Osteocyte (in vitro differentiated cells): ENCODE measurements around the gene IGFBP1. TPM values are rescaled to one million over a fixed set of nuclear protein-coding genes. Genes with fewer than 3 reads are reported as not detected.

Experiments
- DNase-seq: peaks from one replicate; pipeline ENCODE4 v3.0.0; 2021; ENCODE audit warnings: mixed read lengths; ENCODE audit not compliant: unreplicated experiment; ENCODE audit errors: extremely low spot score
- H3K27ac Mint-ChIP-seq: one replicate; pipeline ENCODE4 v1.8.0; 2021; ENCODE audit warnings: mild to moderate bottlenecking, mixed read lengths; ENCODE audit not compliant: unreplicated experiment
- H3K27me3 Mint-ChIP-seq: one replicate; pipeline ENCODE4 v1.8.0; 2021; ENCODE audit warnings: mixed read lengths; ENCODE audit not compliant: unreplicated experiment
- H3K36me3 Mint-ChIP-seq: one replicate; pipeline ENCODE4 v1.8.0; 2021; ENCODE audit warnings: mixed read lengths; ENCODE audit not compliant: unreplicated experiment
- H3K4me1 Mint-ChIP-seq: one replicate; pipeline ENCODE4 v1.8.0; 2021; ENCODE audit warnings: mixed read lengths; ENCODE audit not compliant: unreplicated experiment
- H3K4me3 Mint-ChIP-seq: one replicate; pipeline ENCODE4 v1.8.0; 2021; ENCODE audit warnings: mild to moderate bottlenecking, moderate library complexity, mixed read lengths; ENCODE audit not compliant: unreplicated experiment
- H3K9me3 Mint-ChIP-seq: one replicate; pipeline ENCODE4 v1.8.0; 2021; ENCODE audit warnings: mixed read lengths; ENCODE audit not compliant: unreplicated experiment
- total RNA-seq: library from RNA; stranded (reverse); gene quantifications from 2 replicates; pipeline ENCODE4 v1.2.1, GENCODE V29; 2021
- TF ChIP-seq, protein P1 (sequence below): fragments of 200-600 bp; sonication (generic); IDR thresholded peaks from 2 replicates; pipeline ENCODE4 v1.5.0; 2021; ENCODE audit warnings: antibody characterized with exemption, mild to moderate bottlenecking, moderate library complexity

Gene IGFBP1
- total RNA-seq, 1 donor from 2014 or later: 2.4 TPM

GRCh38 chr7:45873035-45873354 lies 15.3 kb upstream of the IGFBP1 start, which contains the start of gene CCDC201:
Gene CCDC201, minus strand, starts transcription at chr7:45873082. Its CDS starts 75 bp downstream, at chr7:45873007.
- no peaks in the 10 kb centered on the region for H3K36me3 Mint-ChIP-seq
- H3K27me3 Mint-ChIP-seq: no peaks in the 10 kb centered on the region
- no peak within 1 kb of the TSS for H3K27ac Mint-ChIP-seq
- no peak within 1 kb of the TSS for H3K4me3 Mint-ChIP-seq
- H3K9me3 Mint-ChIP-seq: peaks cover 4% of the 10 kb centered on the region
- peaks cover 18% of the 10 kb centered on the region for H3K4me1 Mint-ChIP-seq
- DNase-seq: no peak
- TF ChIP-seq, protein P1, sequence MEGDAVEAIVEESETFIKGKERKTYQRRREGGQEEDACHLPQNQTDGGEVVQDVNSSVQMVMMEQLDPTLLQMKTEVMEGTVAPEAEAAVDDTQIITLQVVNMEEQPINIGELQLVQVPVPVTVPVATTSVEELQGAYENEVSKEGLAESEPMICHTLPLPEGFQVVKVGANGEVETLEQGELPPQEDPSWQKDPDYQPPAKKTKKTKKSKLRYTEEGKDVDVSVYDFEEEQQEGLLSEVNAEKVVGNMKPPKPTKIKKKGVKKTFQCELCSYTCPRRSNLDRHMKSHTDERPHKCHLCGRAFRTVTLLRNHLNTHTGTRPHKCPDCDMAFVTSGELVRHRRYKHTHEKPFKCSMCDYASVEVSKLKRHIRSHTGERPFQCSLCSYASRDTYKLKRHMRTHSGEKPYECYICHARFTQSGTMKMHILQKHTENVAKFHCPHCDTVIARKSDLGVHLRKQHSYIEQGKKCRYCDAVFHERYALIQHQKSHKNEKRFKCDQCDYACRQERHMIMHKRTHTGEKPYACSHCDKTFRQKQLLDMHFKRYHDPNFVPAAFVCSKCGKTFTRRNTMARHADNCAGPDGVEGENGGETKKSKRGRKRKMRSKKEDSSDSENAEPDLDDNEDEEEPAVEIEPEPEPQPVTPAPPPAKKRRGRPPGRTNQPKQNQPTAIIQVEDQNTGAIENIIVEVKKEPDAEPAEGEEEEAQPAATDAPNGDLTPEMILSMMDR: no peak

DNA sequence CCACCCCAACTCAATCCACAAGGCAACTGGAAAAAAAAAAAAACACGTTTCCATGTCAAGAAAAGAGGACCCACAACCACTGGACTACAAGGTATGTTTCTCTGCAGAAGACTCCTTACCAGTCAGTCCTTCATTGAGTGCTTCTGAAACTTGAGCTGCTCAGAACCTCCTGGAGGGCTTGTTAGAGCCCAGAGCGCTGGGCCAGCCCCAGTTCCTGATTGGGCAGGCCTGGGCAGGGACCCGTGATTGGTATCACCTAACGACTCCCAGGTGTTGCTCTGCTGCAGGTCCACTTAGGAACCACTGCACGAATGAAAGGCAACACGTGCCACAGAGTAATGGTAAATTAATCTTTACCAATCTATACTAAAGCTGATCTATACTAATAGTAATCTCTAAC lies 14.9 kb upstream of the IGFBP1 start:
- Mint-ChIP-seq H3K27ac (no peak overlapping the region), H3K27me3 (no peaks in the 10 kb centered on the region), H3K36me3 (no peaks in the 10 kb centered on the region), H3K4me1 (peaks cover 18% of the 10 kb centered on the region), H3K4me3 (no peak overlapping the region), H3K9me3 (peaks cover 7% of the 10 kb centered on the region)
- no peak for DNase-seq
- TF ChIP-seq, protein P1: no peak

- DNase-seq: no peak
- Mint-ChIP-seq H3K27me3 (no peaks in the 10 kb centered on the region), H3K27ac (peak overlapping the region; percentile 54), H3K36me3 (no peaks in the 10 kb centered on the region), H3K4me1 (peaks cover 15% of the 10 kb centered on the region), H3K9me3 (peaks cover 16% of the 10 kb centered on the region), H3K4me3 (no peak overlapping the region)
- TF ChIP-seq, protein P1: no peak
Observed at GRCh38 chr7:45874408-45875131, 13.7 kb upstream of the IGFBP1 start.

DNA sequence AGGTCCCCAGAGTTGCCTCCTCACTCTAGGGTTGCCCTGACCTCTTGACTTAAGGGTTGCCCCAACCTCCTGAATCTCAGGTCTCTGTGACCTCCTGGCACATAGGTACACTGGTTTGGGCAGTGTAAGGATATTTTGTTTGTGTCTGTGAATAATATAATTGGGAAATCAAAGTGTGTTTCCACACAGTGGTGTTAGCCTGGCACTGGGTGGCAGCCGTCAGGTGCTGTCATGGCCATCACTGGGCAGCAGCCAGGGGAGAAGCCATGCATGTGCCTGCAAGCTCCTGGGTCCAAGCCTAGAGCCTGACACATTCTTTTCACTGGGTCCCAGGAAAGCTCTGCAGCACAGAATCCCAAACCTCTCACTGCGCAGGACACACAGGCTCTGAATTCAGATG lies 11.8 kb upstream of the IGFBP1 start:
- TF ChIP-seq, protein P1: no peak
- H3K27me3 Mint-ChIP-seq: no peaks in the 10 kb centered on the region
- no peak overlapping the region for H3K27ac Mint-ChIP-seq
- H3K36me3 Mint-ChIP-seq: no peaks in the 10 kb centered on the region
- H3K4me1 Mint-ChIP-seq: peaks cover 13% of the 10 kb centered on the region
- H3K4me3 Mint-ChIP-seq: no peak overlapping the region
- H3K9me3 Mint-ChIP-seq: peaks cover 16% of the 10 kb centered on the region
- DNase-seq: no peak

DNA sequence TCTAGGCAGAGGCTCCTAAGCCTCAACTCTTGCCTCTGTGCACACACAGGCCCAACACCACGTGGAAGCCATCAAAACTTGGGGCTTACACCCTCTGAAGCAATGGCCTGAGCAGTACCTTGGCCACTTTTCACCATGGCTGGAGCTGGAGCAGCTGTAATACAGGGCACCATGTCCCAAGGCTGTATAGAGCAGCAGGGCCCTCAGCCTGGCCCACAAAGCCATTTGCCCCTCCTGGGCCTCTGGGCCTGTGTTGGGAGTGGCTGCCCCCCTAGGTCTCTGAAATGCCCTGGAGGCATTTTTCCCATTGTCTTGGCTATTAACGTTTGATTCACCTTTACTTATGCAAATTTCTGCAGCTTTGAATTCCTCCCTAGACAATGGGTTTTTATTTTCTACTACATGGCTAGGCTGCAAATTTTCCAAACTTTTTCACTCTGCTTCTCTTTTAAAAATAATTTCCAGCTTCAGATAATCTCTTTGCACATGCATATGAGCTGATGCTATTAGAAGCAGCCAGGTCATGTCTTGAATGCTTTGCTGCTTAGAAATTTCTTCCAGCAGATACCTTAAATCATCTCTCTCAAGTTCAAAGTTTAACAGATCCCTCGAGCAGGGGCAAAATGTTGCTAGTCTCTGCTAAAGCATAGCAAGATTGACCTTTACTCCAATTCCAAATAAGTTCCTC lies 9.7 kb upstream of the IGFBP1 start:
- Mint-ChIP-seq H3K9me3 (peaks cover 16% of the 10 kb centered on the region), H3K27ac (no peak overlapping the region), H3K4me3 (no peak overlapping the region), H3K4me1 (peaks cover 26% of the 10 kb centered on the region), H3K36me3 (no peaks in the 10 kb centered on the region), H3K27me3 (no peaks in the 10 kb centered on the region)
- no peak for DNase-seq
- TF ChIP-seq, protein P1: no peak
